A673 (cell line): ENCODE measurements around the gene SKOR1. TPM values are rescaled to one million over a fixed set of nuclear protein-coding genes. Genes with fewer than 3 reads are reported as not detected.

Source experiments
- BruUV-seq: library from RNA; stranded (reverse); fragments of 400-500 nt; replicated peaks from 2 replicates; lab custom pipeline; 2021; lab: Mats Ljungman, UMichigan
- CTCF ChIA-PET: fragments of 300-600 bp; sonication (Branson Sonifier 250); formaldehyde crosslinking; loops from one replicate; lab custom pipeline; 2022; ENCODE audit warnings: antibody characterized with exemption; lab: Charles Lee
- POLR2A ChIA-PET: fragments of 300-600 bp; sonication (Branson Sonifier 250); formaldehyde crosslinking; loops from one replicate; lab custom pipeline; 2022; ENCODE audit warnings: antibody characterized with exemption; ENCODE audit not compliant: low non-redundant PET; lab: Charles Lee
- DNase-seq: peaks from one replicate; pipeline ENCODE4 v3.0.0-alpha.2; 2015; ENCODE audit warnings: low spot score
- H3K27ac ChIP-seq: fragments of 200-600 bp; sonication (generic); 2 replicates; pipeline ENCODE4 v1.5.1; 2016; ENCODE audit warnings: mixed run types, low read depth, mild to moderate bottlenecking, mixed read lengths, antibody characterized with exemption, low read length; ENCODE audit not compliant: poor library complexity, severe bottlenecking
- H3K27me3 ChIP-seq: fragments of 200-600 bp; sonication (generic); replicated peaks from 2 replicates; pipeline ENCODE4 v1.6.1; 2017; ENCODE audit warnings: mixed run types, low read depth, mild to moderate bottlenecking, mixed read lengths, antibody characterized with exemption, low read length; ENCODE audit not compliant: insufficient read depth, poor library complexity
- H3K36me3 ChIP-seq: fragments of 200-600 bp; sonication (generic); 2 replicates; pipeline ENCODE4 v1.6.1; 2016; ENCODE audit warnings: mixed run types, mild to moderate bottlenecking, mixed read lengths, antibody characterized with exemption, low read length; ENCODE audit not compliant: insufficient read depth, poor library complexity, severe bottlenecking
- H3K4me1 ChIP-seq: fragments of 200-600 bp; sonication (generic); 2 replicates; pipeline ENCODE4 v1.6.1; 2017; ENCODE audit warnings: mixed run types, mild to moderate bottlenecking, mixed read lengths, antibody characterized with exemption, low read length; ENCODE audit not compliant: insufficient read depth, poor library complexity, severe bottlenecking
- H3K4me3 ChIP-seq: fragments of 200-600 bp; sonication (generic); 2 replicates; pipeline ENCODE4 v1.5.1; 2016; ENCODE audit warnings: low read depth, mixed run types, mild to moderate bottlenecking, mixed read lengths, low read length; ENCODE audit not compliant: poor library complexity, severe bottlenecking
- H3K9me3 ChIP-seq: fragments of 200-600 bp; sonication (generic); 2 replicates; pipeline ENCODE4 v1.6.1; 2016; ENCODE audit warnings: mixed run types, low read depth, mild to moderate bottlenecking, mixed read lengths, antibody characterized with exemption, low read length; ENCODE audit not compliant: poor library complexity, severe bottlenecking
- EZH2 ChIP-seq: fragments of 200-600 bp; sonication (generic); IDR thresholded peaks from 2 replicates; pipeline ENCODE4 v1.6.1; 2017; ENCODE audit warnings: borderline replicate concordance, low read depth, mild to moderate bottlenecking, mixed read lengths, antibody characterized with exemption, low read length; ENCODE audit not compliant: poor library complexity, severe bottlenecking
- intact Hi-C: fragments of 100-400 bp; cut with micrococcal nuclease; formaldehyde crosslinking; loops from one replicate; pipeline ENCODE4 v1.10.0; 2022; ENCODE audit not compliant: unreplicated experiment
- total RNA-seq: library from RNA; stranded (reverse); gene quantifications from 2 replicates; pipeline ENCODE4 v1.2.3, GENCODE V29; 2021
- TF ChIP-seq, protein P1 (sequence below): fragments of 300-800, 200-600 bp; sonication (generic); conservative IDR thresholded peaks from 2 replicates; pipeline ENCODE4 v1.5.1; 2017; ENCODE audit warnings: low read depth, mild to moderate bottlenecking, antibody characterized with exemption, low read length, moderate library complexity, mixed read lengths

SKOR1 gene
- total RNA-seq, 1 experiment from 2014 or later: 0.21 TPM

DNA sequence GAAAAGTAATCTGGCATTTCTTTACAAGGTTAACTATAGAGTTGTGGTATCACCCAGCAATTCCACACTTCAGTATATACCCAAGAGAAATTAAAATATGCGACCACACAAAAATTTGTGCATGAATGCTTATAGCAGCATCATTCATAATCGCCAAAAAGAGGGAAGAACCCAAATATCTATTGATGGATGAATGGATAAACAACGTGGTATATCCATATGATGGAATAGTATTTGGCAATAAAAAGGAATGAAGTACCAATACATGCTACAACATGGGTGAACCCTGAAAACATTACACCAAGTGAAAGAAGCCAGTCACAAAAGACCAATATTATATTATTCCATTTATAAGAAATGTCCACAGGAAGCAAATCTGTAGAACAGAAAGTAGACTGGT, 8.6 kb upstream of the SKOR1 start:
- peaks cover 3% of the 10 kb centered on the region for H3K4me1 ChIP-seq
- DNase-seq: no peak
- peaks cover 32% of the 10 kb centered on the region for H3K27me3 ChIP-seq
- no peak overlapping the region for H3K27ac ChIP-seq
- no TSS peak for BruUV-seq
- H3K4me3 ChIP-seq: no peak overlapping the region
- CTCF ChIA-PET: no interaction called here
- TF ChIP-seq, protein P1, sequence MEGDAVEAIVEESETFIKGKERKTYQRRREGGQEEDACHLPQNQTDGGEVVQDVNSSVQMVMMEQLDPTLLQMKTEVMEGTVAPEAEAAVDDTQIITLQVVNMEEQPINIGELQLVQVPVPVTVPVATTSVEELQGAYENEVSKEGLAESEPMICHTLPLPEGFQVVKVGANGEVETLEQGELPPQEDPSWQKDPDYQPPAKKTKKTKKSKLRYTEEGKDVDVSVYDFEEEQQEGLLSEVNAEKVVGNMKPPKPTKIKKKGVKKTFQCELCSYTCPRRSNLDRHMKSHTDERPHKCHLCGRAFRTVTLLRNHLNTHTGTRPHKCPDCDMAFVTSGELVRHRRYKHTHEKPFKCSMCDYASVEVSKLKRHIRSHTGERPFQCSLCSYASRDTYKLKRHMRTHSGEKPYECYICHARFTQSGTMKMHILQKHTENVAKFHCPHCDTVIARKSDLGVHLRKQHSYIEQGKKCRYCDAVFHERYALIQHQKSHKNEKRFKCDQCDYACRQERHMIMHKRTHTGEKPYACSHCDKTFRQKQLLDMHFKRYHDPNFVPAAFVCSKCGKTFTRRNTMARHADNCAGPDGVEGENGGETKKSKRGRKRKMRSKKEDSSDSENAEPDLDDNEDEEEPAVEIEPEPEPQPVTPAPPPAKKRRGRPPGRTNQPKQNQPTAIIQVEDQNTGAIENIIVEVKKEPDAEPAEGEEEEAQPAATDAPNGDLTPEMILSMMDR: no peak
- no peak for TF ChIP-seq EZH2
- POLR2A ChIA-PET: no interaction called here
- intact Hi-C loops: no loop called here
- no peaks in the 10 kb centered on the region for H3K36me3 ChIP-seq
- no peaks in the 10 kb centered on the region for H3K9me3 ChIP-seq

DNA sequence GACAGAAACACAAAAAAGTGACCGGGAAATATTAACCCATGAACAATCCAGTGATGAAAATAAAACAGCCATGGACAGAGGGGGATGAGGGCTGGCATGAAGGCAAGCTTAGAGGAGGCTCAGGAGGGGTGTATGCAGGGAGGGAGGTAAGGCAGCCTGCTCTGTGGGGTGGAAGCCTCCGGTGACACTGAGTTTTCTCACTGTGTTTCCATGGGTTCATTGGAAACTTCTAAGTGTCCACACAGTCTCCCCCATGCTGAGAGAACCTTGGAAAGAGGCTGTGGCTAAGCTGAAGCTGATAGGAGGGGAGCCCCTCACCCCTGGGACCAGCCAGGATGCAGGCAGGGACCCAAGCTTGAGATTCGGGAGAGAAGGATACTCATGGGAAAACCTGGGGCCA, 6.8 kb upstream of the SKOR1 start:
- BruUV-seq: no TSS peak
- TF ChIP-seq, protein P1: no peak
- no peak for TF ChIP-seq EZH2
- Histone ChIP-seq H3K4me3 (no peak overlapping the region), H3K9me3 (no peaks in the 10 kb centered on the region), H3K27me3 (peaks cover 50% of the 10 kb centered on the region), H3K27ac (no peak overlapping the region), H3K4me1 (peaks cover 13% of the 10 kb centered on the region), H3K36me3 (no peaks in the 10 kb centered on the region)
- ChIA-PET POLR2A (interaction anchor here (0.7 kb wide), 1 partner anchor 207 kb away, joined by 11 read pairs; no protein-coding TSS in a partner anchor), CTCF (no interaction called here)
- intact Hi-C loops: no loop called here
- no peak for DNase-seq

DNA sequence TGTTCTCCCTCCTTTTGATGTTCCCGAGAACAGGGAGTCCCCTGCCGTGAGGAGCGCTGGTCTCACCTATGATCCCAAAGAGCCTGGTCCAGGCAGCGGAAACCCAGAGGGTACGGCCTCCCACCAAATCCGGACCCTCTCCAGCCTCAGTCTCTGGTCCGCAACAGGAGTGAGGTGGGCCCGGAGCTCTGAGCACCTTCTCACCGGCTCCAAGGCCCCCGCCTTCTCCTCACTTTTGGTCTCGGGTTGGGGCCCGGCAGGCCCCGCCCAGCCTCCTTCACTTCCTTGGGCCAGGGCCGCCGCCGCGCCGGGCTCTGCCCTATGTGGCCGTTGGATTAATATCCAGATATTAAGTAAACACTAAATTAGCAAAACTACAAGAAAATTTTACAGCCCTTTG, 5.7 kb upstream of the SKOR1 start:
- Histone ChIP-seq H3K27ac (no peak overlapping the region), H3K27me3 (peaks cover 62% of the 10 kb centered on the region), H3K36me3 (no peaks in the 10 kb centered on the region), H3K4me3 (no peak overlapping the region), H3K4me1 (peaks cover 21% of the 10 kb centered on the region), H3K9me3 (no peaks in the 10 kb centered on the region)
- no peak for TF ChIP-seq EZH2
- TF ChIP-seq, protein P1: no peak
- no peak for DNase-seq
- BruUV-seq: no TSS peak
- ChIA-PET POLR2A (no interaction called here), CTCF (no interaction called here)
- intact Hi-C loops: no loop called here
